ENCODE measurements around the gene DRICH1.
"Not testable (repeated sequence)": the region's sequence is repeated elsewhere in the genome, so short reads cannot be mapped to it uniquely, and the experiment has no call there.

The DRICH1 gene

GRCh38 chr22:23649071-23649501 lies 17.0 kb upstream of the DRICH1 start:
- DNase-seq (ENCODE audit: low read depth in 2 of 2) = no peak

DNA sequence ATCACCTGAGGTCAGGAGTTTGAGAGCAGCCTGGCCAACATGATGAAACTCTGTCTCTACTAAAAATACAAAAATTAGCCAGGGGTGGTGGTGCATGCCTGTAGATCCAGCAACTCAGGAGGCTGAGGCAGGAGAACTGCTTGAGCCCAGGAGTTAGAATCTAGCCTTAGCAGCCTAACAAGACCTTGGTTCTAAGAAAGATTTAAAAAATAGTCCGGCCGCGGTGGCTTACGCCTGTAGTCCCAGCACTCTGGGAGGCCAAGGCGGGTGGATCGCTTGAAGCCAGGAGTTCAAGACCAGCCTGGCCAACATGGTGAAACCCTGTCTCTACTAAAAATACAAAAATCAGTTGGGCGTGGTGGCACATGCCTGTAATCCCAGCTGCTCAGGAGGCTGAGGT lies 14.4 kb upstream of the DRICH1 start:
- not testable (repeated sequence) for DNase-seq (ENCODE audit: low read depth in 2 of 2)

GRCh38 chr22:23640206-23640605 lies 8.1 kb upstream of the DRICH1 start:
- DNase-seq (ENCODE audit: low read depth in 2 of 2) = not testable (repeated sequence)

DNA sequence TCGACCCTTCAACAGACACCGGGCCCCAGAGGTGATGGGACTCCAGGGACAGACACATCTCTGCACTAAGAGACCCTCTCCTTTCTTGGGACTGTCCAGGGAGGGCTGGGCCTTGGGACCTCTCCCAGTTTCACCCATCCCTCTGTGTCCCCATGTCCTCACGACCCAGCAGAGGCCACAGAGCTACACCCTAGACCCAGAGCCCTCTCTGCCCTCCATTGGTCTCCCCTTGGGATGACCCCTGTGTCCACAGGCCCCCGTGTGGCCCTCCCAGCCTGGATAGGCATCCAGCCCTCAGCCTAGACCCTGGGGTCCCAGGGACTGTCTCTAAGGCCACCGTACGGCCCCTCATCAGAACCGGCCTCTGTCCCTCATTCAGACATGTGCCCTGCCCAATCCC lies 7.5 kb upstream of the DRICH1 start:
- no peak for DNase-seq (ENCODE audit: low read depth in 2 of 2)

DNA sequence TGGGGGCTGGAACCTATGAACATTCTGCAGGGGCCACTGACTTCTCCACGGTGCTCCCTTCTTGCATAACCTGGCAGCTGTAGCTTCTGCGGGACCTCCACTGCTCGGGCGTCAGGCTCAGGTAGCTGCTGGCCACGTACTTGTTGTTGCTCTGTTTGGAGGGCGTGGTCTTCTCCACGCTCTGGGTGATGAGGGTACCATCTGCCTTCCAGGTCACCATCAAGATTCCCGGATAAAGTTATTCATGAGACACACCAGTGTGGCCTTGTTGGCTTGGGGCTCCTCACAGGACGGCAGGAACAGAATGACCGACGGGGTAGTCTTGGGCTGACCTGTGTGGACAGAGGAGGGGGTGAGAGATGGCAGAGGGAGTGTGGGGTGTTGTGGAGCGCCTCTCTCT lies 6.5 kb upstream of the DRICH1 start:
- no peak for DNase-seq (ENCODE audit: low read depth in 2 of 2)

- not testable (repeated sequence) for DNase-seq (ENCODE audit: low read depth in 2 of 2)
Measured at GRCh38 chr22:23635291-23635690, 3.2 kb upstream of the DRICH1 start.

DNA sequence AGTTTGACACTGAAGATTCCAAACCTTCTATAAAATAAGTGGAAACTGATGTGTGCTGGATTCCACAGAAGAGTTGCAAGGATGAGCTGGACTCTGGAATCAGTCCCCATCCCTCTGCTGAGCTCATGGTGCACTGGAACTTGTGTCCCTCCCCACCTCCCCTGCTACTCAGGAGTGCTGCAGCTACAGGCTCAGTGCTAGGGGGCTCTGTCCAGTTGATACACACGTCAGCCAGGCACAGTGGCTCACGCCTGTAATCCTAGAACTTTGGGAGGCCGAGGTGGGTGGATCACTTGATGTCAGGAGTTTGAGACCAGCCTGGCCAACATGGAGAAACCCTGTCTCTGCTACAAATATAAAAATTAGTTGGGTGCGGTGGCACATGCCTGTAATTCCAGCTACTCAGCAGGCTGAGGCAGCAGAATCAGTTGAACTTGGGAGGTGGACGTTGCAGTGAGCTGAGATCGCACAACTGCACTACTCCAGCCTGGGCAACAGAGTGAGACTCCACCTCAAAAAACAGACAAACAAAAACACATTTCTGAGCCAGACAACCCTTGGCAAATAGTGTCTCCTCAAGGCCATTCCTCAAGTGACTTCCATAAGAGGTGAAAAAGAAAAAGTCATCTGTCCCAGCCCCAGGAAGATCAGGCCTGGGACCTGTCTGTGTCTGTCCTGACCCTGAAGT lies 3.9 kb downstream of the DRICH1 start:
- DNase-seq (ENCODE audit: low read depth in 2 of 2) = not testable (repeated sequence)

DNA sequence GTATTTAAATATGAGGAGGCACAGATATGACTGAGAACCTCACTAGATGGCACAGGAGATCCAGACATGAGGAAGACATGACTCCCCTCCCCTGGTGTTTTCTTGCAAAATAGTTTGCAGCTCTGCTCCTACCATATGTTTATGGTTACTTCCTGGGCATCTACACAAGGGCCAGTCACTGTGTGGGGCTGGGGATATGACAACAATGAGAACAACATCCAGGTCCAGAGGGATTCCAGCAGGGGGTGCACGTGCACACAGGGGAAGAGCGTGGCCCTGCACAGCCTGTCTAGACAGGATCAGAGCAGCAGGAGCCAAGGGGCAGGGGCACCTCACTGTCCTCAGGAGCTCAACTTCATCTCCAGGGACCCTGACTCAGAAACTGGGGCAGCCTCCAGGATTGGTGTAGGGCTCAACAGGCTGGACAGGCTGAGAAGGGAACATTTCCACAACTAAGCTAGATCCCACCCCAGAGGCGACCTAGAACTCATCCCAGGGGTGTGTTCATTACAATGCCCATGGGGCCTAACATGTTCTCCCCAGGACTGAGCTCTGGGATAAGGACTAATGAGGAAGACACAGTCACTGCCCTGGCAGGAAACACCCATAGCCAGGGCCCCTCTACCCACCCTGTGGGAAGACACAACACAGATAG lies 4.6 kb downstream of the DRICH1 start:
- peak; percentile 25 to 45 for DNase-seq (ENCODE audit: low read depth in 2 of 2)

GRCh38 chr22:23626286-23626975 lies 5.7 kb downstream of the DRICH1 start:
- no peak for DNase-seq (ENCODE audit: low read depth in 2 of 2)

DNA sequence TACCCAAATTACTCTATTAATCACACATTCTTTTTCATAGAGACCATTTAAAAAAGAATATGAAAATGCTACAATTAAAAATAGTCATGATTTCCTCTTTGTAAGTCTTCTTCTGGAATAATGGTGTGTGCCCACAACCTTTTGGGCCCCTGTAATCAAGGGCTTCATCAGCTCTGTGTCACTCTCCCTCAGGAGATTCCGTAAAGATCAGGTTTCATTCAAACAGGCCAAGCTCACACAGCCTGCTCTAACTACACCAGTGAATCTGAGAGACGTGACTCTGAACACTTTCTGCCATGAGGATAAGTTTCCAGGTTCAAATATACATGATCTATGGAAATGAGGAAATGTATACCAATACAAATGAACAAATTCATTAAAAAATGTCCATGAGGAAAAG lies 9.5 kb downstream of the DRICH1 start:
- no peak for DNase-seq (ENCODE audit: low read depth in 2 of 2)

DNA sequence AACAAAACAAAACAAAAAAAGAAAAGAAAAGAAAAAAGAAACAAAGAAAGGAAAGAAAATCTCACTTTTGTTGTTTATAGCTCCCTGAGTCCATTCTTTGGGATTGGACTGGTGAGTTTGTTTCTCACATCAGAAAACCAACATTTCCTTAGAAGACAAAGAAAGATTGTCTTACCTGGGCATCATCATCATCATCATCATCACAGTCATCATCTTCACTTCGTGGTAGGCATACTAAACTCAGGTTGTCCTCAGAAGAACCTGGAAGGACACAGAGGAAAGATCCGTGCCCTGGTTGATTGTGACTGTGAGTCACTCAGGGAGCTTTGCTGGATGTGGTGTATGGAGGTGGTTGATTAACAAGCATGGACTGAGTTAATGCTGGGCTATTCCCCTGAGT lies 10.2 kb downstream of the DRICH1 start:
- DNase-seq (ENCODE audit: low read depth in 2 of 2) = not testable (repeated sequence)

GRCh38 chr22:23621082-23621780 lies 10.9 kb downstream of the DRICH1 start:
- no peak for DNase-seq (ENCODE audit: low read depth in 2 of 2)

DNA sequence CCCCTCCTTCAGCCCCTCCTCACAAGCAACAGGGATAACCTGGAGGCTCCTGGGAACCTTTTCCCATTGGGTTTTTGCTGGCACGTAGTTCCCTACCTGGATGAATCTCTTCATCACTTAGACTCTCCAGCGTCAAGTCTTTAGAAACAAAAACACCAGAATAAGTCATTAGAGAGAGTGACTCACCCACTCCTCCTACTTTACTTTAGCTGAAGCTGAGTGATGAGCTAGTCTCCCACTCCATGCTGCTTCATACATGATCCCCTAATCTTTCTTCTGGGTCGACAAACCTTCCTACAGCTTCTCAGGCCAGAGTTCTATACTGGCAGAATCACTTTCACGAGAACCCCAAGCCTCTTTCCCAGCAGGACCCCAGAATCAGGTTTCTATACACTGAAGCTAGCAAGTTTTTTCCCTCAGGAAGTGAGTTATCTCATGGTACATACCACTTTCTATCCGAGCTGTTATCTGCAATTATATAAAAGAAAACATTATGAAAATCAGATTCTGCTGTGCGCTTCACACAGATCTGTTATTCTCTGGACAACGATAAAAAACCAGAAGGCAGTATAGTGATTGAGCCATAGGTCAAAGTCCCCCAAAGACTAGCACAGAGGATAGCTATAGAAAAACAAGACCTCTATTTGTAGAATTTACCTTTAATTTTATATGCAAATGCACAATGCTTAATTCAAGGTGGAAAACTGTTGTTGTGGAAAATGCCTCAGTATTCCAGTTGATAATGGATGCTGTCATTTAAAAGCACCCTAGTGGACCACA lies 18.7 kb downstream of the DRICH1 start:
- DNase-seq (ENCODE audit: low read depth in 2 of 2) = no peak

DNA sequence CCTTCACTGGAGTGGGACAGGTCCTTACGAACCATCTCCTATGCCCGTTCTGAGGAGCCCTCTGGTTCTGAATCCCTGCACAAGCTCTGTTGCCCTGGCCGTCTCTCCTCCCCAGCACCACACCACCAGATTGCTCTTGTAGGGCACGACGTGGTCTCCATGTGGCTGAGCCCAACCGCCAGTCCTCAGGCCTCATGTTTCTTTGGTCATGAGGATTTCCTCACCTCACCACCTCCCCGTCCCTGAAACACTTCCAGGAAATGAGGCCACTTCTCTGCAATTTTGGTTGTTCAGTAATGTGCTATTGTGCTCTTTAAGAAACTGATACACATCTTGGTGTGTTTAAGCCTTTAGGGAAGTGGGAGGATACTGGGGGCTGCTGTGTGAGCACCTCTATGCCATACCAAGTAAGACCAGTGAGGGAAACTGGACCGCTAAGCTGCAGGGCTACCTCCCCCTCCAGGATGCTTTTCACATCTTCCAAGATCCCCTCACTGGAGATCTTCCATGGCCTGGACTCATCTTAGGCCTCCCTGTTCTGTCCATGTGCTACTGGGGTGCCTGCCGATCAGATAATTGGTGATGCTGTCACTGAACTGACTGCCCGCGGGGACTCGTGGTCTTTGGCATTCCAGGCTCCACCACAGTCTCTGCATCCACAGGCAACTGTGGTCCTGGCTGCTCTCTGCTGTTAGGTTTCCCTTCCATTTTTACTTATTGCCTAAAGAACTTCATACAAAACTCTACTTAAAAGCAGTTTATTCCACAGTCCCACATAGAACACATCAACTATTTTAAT lies 21.9 kb downstream of the DRICH1 start:
- DNase-seq (ENCODE audit: low read depth in 2 of 2) = no peak

DNA sequence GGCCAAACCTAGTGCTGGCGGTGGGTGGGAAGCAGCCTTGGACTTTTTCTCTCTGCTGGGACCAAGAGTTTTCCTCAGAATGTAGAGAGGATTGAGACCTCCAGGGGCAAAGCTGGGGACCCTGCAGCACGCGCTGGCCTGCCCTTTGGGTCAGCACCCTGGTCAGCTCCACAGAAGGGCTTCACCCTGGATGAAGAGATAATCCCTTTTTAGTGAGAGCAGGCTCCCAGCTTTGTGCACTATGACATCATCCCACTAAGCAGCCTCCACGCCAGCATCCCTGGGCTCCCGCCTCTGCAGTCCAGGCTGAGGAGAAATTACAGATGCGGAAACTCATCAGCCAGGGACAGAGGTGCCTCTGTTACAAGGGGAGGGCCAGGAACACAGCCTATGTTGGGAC lies 23.5 kb downstream of the DRICH1 start:
- no peak for DNase-seq (ENCODE audit: low read depth in 2 of 2)

GRCh38 chr22:23606204-23607131 lies 25.7 kb downstream of the DRICH1 start:
- no peak for DNase-seq (ENCODE audit: low read depth in 2 of 2)

DNA sequence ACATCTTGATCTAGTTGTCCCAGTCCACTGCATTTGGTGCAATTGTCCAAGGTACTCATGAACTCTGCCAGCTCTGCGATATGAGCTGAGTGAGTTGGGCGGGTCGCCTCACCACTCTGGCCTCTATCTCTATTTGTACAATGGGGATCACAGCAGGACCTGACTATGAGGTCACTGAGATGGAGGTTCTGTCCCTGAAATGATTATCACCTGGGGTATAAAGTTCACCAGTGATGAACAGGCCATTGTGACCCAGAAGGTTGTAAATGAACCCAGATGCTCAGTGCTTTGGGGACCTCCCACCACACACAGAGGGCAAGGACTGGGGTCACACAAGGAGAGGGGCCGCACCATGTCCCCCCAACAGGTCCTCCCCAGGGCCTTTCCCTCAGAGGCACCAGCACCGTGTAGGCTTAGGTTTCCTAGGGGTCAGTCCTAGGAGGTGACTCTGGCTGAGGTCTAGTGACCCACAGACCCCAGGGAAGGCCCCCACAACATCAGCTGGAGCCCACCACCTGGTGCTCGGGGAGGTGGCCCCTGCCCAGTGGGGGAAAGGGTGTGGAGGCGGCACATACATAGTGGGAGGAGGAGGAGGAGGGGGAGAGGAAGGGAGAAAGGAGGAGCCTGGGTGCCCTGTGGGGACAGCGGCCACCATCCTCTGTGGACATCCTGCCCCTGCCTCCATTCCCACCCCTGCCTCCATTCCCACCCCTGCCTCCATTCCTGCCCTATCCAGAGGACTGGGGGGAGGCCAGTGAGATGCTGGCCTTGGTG lies 27.0 kb downstream of the DRICH1 start:
- DNase-seq (ENCODE audit: low read depth in 2 of 2) = no peak

GRCh38 chr22:23603266-23603665 lies 28.9 kb downstream of the DRICH1 start:
- no peak for DNase-seq (ENCODE audit: low read depth in 2 of 2)
